Urinary bladder (tissue), 4 donors: Measurements from ENCODE around the gene LRRC31. TPM values are rescaled to one million over a fixed set of nuclear protein-coding genes. Genes with fewer than 3 reads are reported as not detected.

ENCODE experiments used
- DNase-seq: peaks from one replicate; pipeline ENCODE4 v3.0.0-alpha.2; 2015; ENCODE audit errors: extremely low spot score
- H3K27ac ChIP-seq: one replicate; pipeline ENCODE4 v1.5.1; 2013; ENCODE audit warnings: low read depth, mild to moderate bottlenecking, moderate library complexity
- H3K36me3 ChIP-seq: one replicate; pipeline ENCODE4 v1.6.1; 2013; ENCODE audit warnings: mild to moderate bottlenecking, moderate library complexity; ENCODE audit not compliant: insufficient read depth
- H3K4me1 ChIP-seq: one replicate; pipeline ENCODE4 v1.6.1; 2013; ENCODE audit warnings: mild to moderate bottlenecking, moderate library complexity; ENCODE audit not compliant: insufficient read depth
- H3K4me3 ChIP-seq: one replicate; pipeline ENCODE4 v1.5.1; 2013; ENCODE audit warnings: low read depth, low read length
- WGBS: extraction: QIAGEN DNeasy Blood & Tissue Kit; methylation state at CpG from one replicate; pipeline ENCODE4 v1.1.7; 2013; 5-methylcytosine and 5-hydroxymethylcytosine counted together
- polyA plus RNA-seq: library from polyadenylated mRNA; stranded (reverse); fragments of 200-250 nt; gene quantifications from one replicate; pipeline ENCODE4 v1.2.3, GENCODE V29; 2013
- total RNA-seq: library from RNA; depleted of rRNA; stranded (reverse); fragments of >200 nt; gene quantifications from one replicate; pipeline ENCODE4 v1.2.3, GENCODE V29; 2014
- donor health status: healthy with polysubstance abuse.
- donor health status: healthy.

Gene LRRC31
- total and polyA plus RNA-seq, 2 donors = not detected

- no peak for DNase-seq
- H3K27ac ChIP-seq = no peak overlapping the region
- H3K36me3 ChIP-seq = no peaks in the 10 kb centered on the region
- WGBS = 70% methylated on average over 3 of the region's 3 CpGs
- no peak overlapping the region for H3K4me3 ChIP-seq
- no peaks in the 10 kb centered on the region for H3K4me1 ChIP-seq
Observed at GRCh38 chr3:169879845-169880575, 10.3 kb upstream of the LRRC31 start.

GRCh38 chr3:169879013-169879557 is 9.3 kb upstream of the LRRC31 start:
- Histone ChIP-seq H3K36me3 (no peaks in the 10 kb centered on the region), H3K4me1 (no peaks in the 10 kb centered on the region), H3K4me3 (no peak overlapping the region), H3K27ac (no peak overlapping the region)
- no peak for DNase-seq
- WGBS = 87% methylated on average over 8 of the region's 8 CpGs

- Histone ChIP-seq H3K4me1 (peaks cover 1% of the 10 kb centered on the region), H3K27ac (no peak overlapping the region), H3K4me3 (no peak overlapping the region), H3K36me3 (no peaks in the 10 kb centered on the region)
- no peak for DNase-seq
- 83% methylated on average over 2 of the region's 2 CpGs for WGBS
Observed at GRCh38 chr3:169871129-169871886, 1.6 kb upstream of the LRRC31 start.

- no peak for DNase-seq
- 70% methylated on average over 2 of the region's 2 CpGs for WGBS
- no peaks in the 10 kb centered on the region for H3K36me3 ChIP-seq
- peaks cover 1% of the 10 kb centered on the region for H3K4me1 ChIP-seq
- H3K4me3 ChIP-seq = no peak overlapping the region
- no peak overlapping the region for H3K27ac ChIP-seq
Observed at GRCh38 chr3:169868369-169868768, 1.4 kb downstream of the LRRC31 start.

- H3K27ac ChIP-seq = no peak overlapping the region
- DNase-seq = no peak
- H3K4me1 ChIP-seq = no peaks in the 10 kb centered on the region
- H3K36me3 ChIP-seq = no peaks in the 10 kb centered on the region
- H3K4me3 ChIP-seq = no peak overlapping the region
- WGBS = 93% methylated on average over 3 of the region's 3 CpGs
Observed at GRCh38 chr3:169867584-169868210, 2.0 kb downstream of the LRRC31 start.

GRCh38 chr3:169865176-169865767 is 4.5 kb downstream of the LRRC31 start:
- Histone ChIP-seq H3K27ac (no peak overlapping the region), H3K4me3 (no peak overlapping the region), H3K36me3 (no peaks in the 10 kb centered on the region), H3K4me1 (no peaks in the 10 kb centered on the region)
- 69% methylated on average over 12 of the region's 12 CpGs for WGBS
- no peak for DNase-seq

GRCh38 chr3:169864270-169864669 is 5.5 kb downstream of the LRRC31 start:
- no peaks in the 10 kb centered on the region for H3K36me3 ChIP-seq
- H3K4me1 ChIP-seq = no peaks in the 10 kb centered on the region
- no peak for DNase-seq
- 89% methylated on average over 2 of the region's 2 CpGs for WGBS
- no peak overlapping the region for H3K4me3 ChIP-seq
- H3K27ac ChIP-seq = no peak overlapping the region

GRCh38 chr3:169863458-169863899 is 6.3 kb downstream of the LRRC31 start:
- WGBS = 2% methylated on average over 6 of the region's 6 CpGs
- no peak overlapping the region for H3K4me3 ChIP-seq
- no peak overlapping the region for H3K27ac ChIP-seq
- no peaks in the 10 kb centered on the region for H3K4me1 ChIP-seq
- no peaks in the 10 kb centered on the region for H3K36me3 ChIP-seq
- peak; percentile 25 for DNase-seq

- 69% methylated on average over 5 of the region's 5 CpGs for WGBS
- H3K36me3 ChIP-seq = no peaks in the 10 kb centered on the region
- no peak overlapping the region for H3K4me3 ChIP-seq
- H3K4me1 ChIP-seq = no peaks in the 10 kb centered on the region
- no peak for DNase-seq
- H3K27ac ChIP-seq = no peak overlapping the region
Observed at GRCh38 chr3:169861871-169862270, 7.9 kb downstream of the LRRC31 start.

GRCh38 chr3:169857811-169858210 is 11.9 kb downstream of the LRRC31 start:
- no peaks in the 10 kb centered on the region for H3K4me1 ChIP-seq
- no peak overlapping the region for H3K27ac ChIP-seq
- no peak overlapping the region for H3K4me3 ChIP-seq
- WGBS = 81% methylated on average over 2 of the region's 2 CpGs
- no peak for DNase-seq
- H3K36me3 ChIP-seq = no peaks in the 10 kb centered on the region

- no peak for DNase-seq
- H3K4me1 ChIP-seq = no peaks in the 10 kb centered on the region
- no peaks in the 10 kb centered on the region for H3K36me3 ChIP-seq
- H3K4me3 ChIP-seq = no peak overlapping the region
- no peak overlapping the region for H3K27ac ChIP-seq
- WGBS = 83% methylated on average over 3 of the region's 3 CpGs
Observed at GRCh38 chr3:169855514-169855913, 14.2 kb downstream of the LRRC31 start.

- Histone ChIP-seq H3K4me3 (no peak overlapping the region), H3K36me3 (no peaks in the 10 kb centered on the region), H3K27ac (no peak overlapping the region), H3K4me1 (no peaks in the 10 kb centered on the region)
- DNase-seq = no peak
Observed at GRCh38 chr3:169850618-169851017, 19.1 kb downstream of the LRRC31 start.

- no peak overlapping the region for H3K27ac ChIP-seq
- no peak for DNase-seq
- 97% methylated on average over 3 of the region's 3 CpGs for WGBS
- no peaks in the 10 kb centered on the region for H3K36me3 ChIP-seq
- no peaks in the 10 kb centered on the region for H3K4me1 ChIP-seq
- H3K4me3 ChIP-seq = no peak overlapping the region
Observed at GRCh38 chr3:169848741-169849140, 21.0 kb downstream of the LRRC31 start.
